Loucy (cell line): Measurements from ENCODE around the gene SCD.

Source experiments
- H2AFZ ChIP-seq: fragments of 200-600 bp; sonication (generic); 2 replicates; pipeline ENCODE4 v1.6.0; 2016; ENCODE audit warnings: antibody characterized with exemption, mild to moderate bottlenecking, low read length, moderate library complexity
- H3F3A ChIP-seq: fragments of 200-600 bp; 2 replicates; pipeline ENCODE4 v1.6.0; 2016; ENCODE audit warnings: antibody characterized with exemption, low read depth, mild to moderate bottlenecking
- H3K27me3 ChIP-seq: fragments of 200-600 bp; sonication (generic); 2 replicates; pipeline ENCODE4 v1.6.1; 2014; ENCODE audit warnings: low read length, mild to moderate bottlenecking; ENCODE audit not compliant: insufficient read depth, poor library complexity, severe bottlenecking
- H3K36me3 ChIP-seq: fragments of 200-600 bp; sonication (generic); 2 replicates; pipeline ENCODE4 v1.6.1; 2016; ENCODE audit warnings: low read length; ENCODE audit not compliant: insufficient read depth
- H3K4me1 ChIP-seq: fragments of 200-600 bp; sonication (generic); 2 replicates; pipeline ENCODE4 v1.5.1; 2014; ENCODE audit warnings: low read length, mild to moderate bottlenecking; ENCODE audit not compliant: insufficient read depth, poor library complexity, severe bottlenecking
- H3K4me2 ChIP-seq: fragments of 200-600 bp; sonication (generic); 2 replicates; pipeline ENCODE4 v1.6.0; 2014; ENCODE audit warnings: antibody characterized with exemption, low read length, low read depth, mild to moderate bottlenecking; ENCODE audit not compliant: poor library complexity, severe bottlenecking
- H3K4me3 ChIP-seq: fragments of 200-600 bp; sonication (generic); 2 replicates; pipeline ENCODE4 v1.5.1; 2014; ENCODE audit warnings: low read length, mild to moderate bottlenecking, mixed read lengths; ENCODE audit not compliant: poor library complexity, severe bottlenecking
- H3K79me2 ChIP-seq: fragments of 200-600 bp; sonication (generic); 2 replicates; pipeline ENCODE4 v1.6.1; 2014; ENCODE audit warnings: low read length; ENCODE audit not compliant: insufficient read depth
- H3K9ac ChIP-seq: fragments of 200-600 bp; sonication (generic); 2 replicates; pipeline ENCODE4 v1.6.0; 2014; ENCODE audit warnings: mild to moderate bottlenecking, low read depth, low read length, moderate library complexity; ENCODE audit not compliant: poor library complexity, severe bottlenecking
- H3K9me2 ChIP-seq: fragments of 200-600 bp; sonication (generic); replicated peaks from 2 replicates; pipeline ENCODE4 v1.6.1; 2016; ENCODE audit warnings: low read depth, low read length, mixed read lengths
- H3K9me3 ChIP-seq: fragments of 200-600 bp; sonication (generic); 2 replicates; pipeline ENCODE4 v1.6.1; 2014; ENCODE audit warnings: mild to moderate bottlenecking, antibody characterized with exemption, low read length, low read depth; ENCODE audit not compliant: insufficient read depth
- H4K20me1 ChIP-seq: fragments of 200-600 bp; sonication (generic); 2 replicates; pipeline ENCODE4 v1.6.0; 2014; ENCODE audit warnings: antibody characterized with exemption, low read length, mild to moderate bottlenecking; ENCODE audit not compliant: insufficient read depth, poor library complexity, severe bottlenecking
- EZH2phosphoT487 ChIP-seq: fragments of 200-600 bp; IDR thresholded peaks from 2 replicates; pipeline ENCODE4 v1.6.1; 2018; ENCODE audit warnings: antibody characterized with exemption, mild to moderate bottlenecking, moderate library complexity, borderline replicate concordance
- TF ChIP-seq, protein P1 (sequence below): fragments of 200-600 bp; sonication (generic); conservative IDR thresholded peaks from 2 replicates; pipeline ENCODE4 v1.5.1; 2014; ENCODE audit warnings: mild to moderate bottlenecking, antibody characterized with exemption, low read length

The SCD gene

DNA sequence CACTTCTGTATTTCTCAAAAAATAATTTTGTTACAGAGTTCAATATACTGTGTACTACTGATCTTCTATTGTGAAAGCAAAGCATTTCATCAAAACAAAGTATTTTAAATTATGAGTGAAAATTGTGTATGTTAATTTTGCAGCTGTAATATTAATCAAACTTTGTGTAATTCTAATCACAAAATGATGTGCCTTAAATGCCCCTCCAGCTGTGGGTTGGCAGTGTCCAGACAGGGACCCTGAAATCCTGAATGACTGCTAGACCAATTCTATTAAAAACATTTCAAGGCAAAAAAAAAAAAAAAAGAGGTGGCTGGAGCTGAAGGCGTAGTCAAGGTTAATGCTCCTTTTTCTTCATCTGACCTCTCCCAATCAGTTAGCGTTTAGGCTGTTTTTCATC lies 36.2 kb downstream of the SCD start:
- Histone ChIP-seq H3K27me3 (no peaks in the 10 kb centered on the region), H2AFZ (no peak overlapping the region), H3K9me3 (no peaks in the 10 kb centered on the region), H3K36me3 (no peaks in the 10 kb centered on the region), H3K9ac (no peak overlapping the region), H3K79me2 (no peaks in the 10 kb centered on the region), H3K4me2 (no peak overlapping the region), H4K20me1 (no peaks in the 10 kb centered on the region), H3K9me2 (no peaks in the 10 kb centered on the region), H3K4me3 (no peak overlapping the region), H3K4me1 (no peaks in the 10 kb centered on the region), H3F3A (no peaks in the 10 kb centered on the region)
- no peak for TF ChIP-seq EZH2phosphoT487
- TF ChIP-seq, protein P1, sequence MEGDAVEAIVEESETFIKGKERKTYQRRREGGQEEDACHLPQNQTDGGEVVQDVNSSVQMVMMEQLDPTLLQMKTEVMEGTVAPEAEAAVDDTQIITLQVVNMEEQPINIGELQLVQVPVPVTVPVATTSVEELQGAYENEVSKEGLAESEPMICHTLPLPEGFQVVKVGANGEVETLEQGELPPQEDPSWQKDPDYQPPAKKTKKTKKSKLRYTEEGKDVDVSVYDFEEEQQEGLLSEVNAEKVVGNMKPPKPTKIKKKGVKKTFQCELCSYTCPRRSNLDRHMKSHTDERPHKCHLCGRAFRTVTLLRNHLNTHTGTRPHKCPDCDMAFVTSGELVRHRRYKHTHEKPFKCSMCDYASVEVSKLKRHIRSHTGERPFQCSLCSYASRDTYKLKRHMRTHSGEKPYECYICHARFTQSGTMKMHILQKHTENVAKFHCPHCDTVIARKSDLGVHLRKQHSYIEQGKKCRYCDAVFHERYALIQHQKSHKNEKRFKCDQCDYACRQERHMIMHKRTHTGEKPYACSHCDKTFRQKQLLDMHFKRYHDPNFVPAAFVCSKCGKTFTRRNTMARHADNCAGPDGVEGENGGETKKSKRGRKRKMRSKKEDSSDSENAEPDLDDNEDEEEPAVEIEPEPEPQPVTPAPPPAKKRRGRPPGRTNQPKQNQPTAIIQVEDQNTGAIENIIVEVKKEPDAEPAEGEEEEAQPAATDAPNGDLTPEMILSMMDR: no peak

DNA sequence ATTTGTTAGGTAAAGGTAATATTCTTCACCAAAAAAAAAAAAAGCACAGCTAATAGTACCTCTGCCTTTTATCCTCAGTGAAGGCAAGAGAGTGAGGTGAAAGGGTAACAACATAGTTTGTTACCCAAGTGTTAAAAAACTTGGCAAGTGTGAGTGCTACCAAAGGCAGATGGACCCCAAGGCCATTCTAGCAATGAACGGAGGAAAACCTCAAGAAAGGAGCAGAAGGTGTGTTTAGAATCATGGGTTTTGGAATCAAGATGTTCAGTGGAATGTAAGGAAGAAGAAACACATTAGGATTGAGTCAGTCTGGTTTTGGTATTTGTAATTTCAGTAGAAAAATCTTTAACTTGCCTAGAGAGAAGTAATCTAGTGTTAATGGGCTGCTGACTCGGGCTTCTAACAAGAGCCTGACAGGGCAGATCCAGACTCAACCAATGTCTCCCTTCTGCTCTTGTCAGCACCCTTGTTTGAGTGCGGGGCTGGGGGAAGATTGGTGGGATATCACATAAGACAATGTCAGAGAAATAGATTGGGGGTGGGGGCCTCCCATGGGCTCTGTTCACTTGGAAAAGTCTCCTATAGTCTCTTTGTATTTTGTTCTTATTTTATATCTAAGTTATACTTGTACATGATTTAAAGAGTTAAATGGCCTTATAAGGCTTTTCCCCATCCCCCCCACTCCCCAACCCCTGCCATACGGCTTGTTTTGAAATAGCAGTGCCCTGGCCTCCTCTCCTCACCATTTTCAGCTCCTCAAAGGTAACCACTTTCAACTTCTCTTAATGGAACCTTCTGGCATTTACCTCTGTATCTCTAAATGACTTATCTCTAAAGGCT lies 44.4 kb downstream of the SCD start:
- H2AFZ ChIP-seq: no peak overlapping the region
- no peaks in the 10 kb centered on the region for H3K4me1 ChIP-seq
- H3K36me3 ChIP-seq: no peaks in the 10 kb centered on the region
- no peaks in the 10 kb centered on the region for H3K9me2 ChIP-seq
- H3K79me2 ChIP-seq: no peaks in the 10 kb centered on the region
- H3K4me3 ChIP-seq: no peak overlapping the region
- no peaks in the 10 kb centered on the region for H3F3A ChIP-seq
- H3K4me2 ChIP-seq: no peak overlapping the region
- no peak for TF ChIP-seq EZH2phosphoT487
- TF ChIP-seq, protein P1: no peak
- no peak overlapping the region for H3K9ac ChIP-seq
- H3K9me3 ChIP-seq: no peaks in the 10 kb centered on the region
- no peaks in the 10 kb centered on the region for H3K27me3 ChIP-seq
- H4K20me1 ChIP-seq: no peaks in the 10 kb centered on the region

DNA sequence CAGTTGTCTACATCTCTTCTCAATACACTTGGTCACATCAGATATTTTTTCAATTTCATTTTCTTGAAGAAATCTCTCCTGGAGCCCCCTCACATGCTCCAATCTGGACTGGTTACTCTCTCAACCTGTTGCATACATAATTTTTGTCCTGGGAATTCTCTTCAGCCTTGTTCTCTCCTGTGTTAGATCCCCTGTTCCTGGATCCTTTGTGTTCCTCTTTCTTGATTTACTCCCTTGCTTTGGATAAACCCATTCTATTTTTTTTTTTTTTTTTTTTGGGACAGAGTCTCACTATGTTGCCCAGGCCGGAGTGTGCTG lies 45.6 kb downstream of the SCD start:
- no peak overlapping the region for H3K9ac ChIP-seq
- H3K79me2 ChIP-seq: no peaks in the 10 kb centered on the region

More for the DNA sequence above, 45.6 kb downstream of the SCD start:
- Histone ChIP-seq H3K4me3 (no peak overlapping the region), H2AFZ (no peak overlapping the region), H3K9me3 (no peaks in the 10 kb centered on the region), H3K4me2 (no peak overlapping the region), H3K4me1 (no peaks in the 10 kb centered on the region), H3K27me3 (no peaks in the 10 kb centered on the region), H4K20me1 (no peaks in the 10 kb centered on the region), H3K36me3 (no peaks in the 10 kb centered on the region), H3F3A (no peaks in the 10 kb centered on the region), H3K9me2 (no peaks in the 10 kb centered on the region)
- TF ChIP-seq EZH2phosphoT487: no peak
- TF ChIP-seq, protein P1: no peak
